ENCODE data around the gene RNGTT.
"Not testable (repeated sequence)": the region's sequence is repeated elsewhere in the genome, so short reads cannot be mapped to it uniquely, and the experiment has no call there.

Gene RNGTT

GRCh38 chr6:88835210-88835609 lies 128.2 kb downstream of the RNGTT start:
- in situ Hi-C loops (cut with MboI; ENCODE audit: low pct_unique_long_range_greater_than_20kb, low sequenced_read_pairs), result no loop called here
- no peak for DNase-seq

GRCh38 chr6:88833071-88833470 lies 130.3 kb downstream of the RNGTT start:
- DNase-seq; in situ Hi-C loops (cut with MboI; ENCODE audit: low pct_unique_long_range_greater_than_20kb, low sequenced_read_pairs): not testable (repeated sequence)

- DNase-seq; in situ Hi-C loops (cut with MboI; ENCODE audit: low pct_unique_long_range_greater_than_20kb, low sequenced_read_pairs): not testable (repeated sequence)
Observed at GRCh38 chr6:88827599-88827998, 135.8 kb downstream of the RNGTT start.

- in situ Hi-C loops (cut with MboI; ENCODE audit: low pct_unique_long_range_greater_than_20kb, low sequenced_read_pairs), result no loop called here
Observed at GRCh38 chr6:88825856-88826255, 137.6 kb downstream of the RNGTT start.

GRCh38 chr6:88823998-88824397 lies 139.4 kb downstream of the RNGTT start:
- DNase-seq, result no peak
- in situ Hi-C loops (cut with MboI; ENCODE audit: low pct_unique_long_range_greater_than_20kb, low sequenced_read_pairs), result no loop called here

More at GRCh38 chr6:88825856-88826255, 137.6 kb downstream of the RNGTT start:
- peak; percentile 27 for DNase-seq

- no peak for DNase-seq
- in situ Hi-C loops (cut with MboI; ENCODE audit: low pct_unique_long_range_greater_than_20kb, low sequenced_read_pairs), result no loop called here
Observed at GRCh38 chr6:88815491-88815890, 147.9 kb downstream of the RNGTT start.

GRCh38 chr6:88814909-88815308 lies 148.5 kb downstream of the RNGTT start:
- in situ Hi-C loops (cut with MboI; ENCODE audit: low pct_unique_long_range_greater_than_20kb, low sequenced_read_pairs), result no loop called here
- no peak for DNase-seq

- in situ Hi-C loops (cut with MboI; ENCODE audit: low pct_unique_long_range_greater_than_20kb, low sequenced_read_pairs), result no loop called here
- DNase-seq, result no peak
Observed at GRCh38 chr6:88813045-88813444, 150.4 kb downstream of the RNGTT start.

- DNase-seq, result no peak
- in situ Hi-C loops (cut with MboI; ENCODE audit: low pct_unique_long_range_greater_than_20kb, low sequenced_read_pairs), result no loop called here
Observed at GRCh38 chr6:88810701-88811100, 152.7 kb downstream of the RNGTT start.

- DNase-seq, result no peak
- in situ Hi-C loops (cut with MboI; ENCODE audit: low pct_unique_long_range_greater_than_20kb, low sequenced_read_pairs), result no loop called here
Observed at GRCh38 chr6:88810089-88810488, 153.3 kb downstream of the RNGTT start.

- in situ Hi-C loops (cut with MboI; ENCODE audit: low pct_unique_long_range_greater_than_20kb, low sequenced_read_pairs), result no loop called here
- no peak for DNase-seq
Observed at GRCh38 chr6:88808381-88808780, 155.0 kb downstream of the RNGTT start.

GRCh38 chr6:88807622-88808021 lies 155.8 kb downstream of the RNGTT start:
- no peak for DNase-seq

GRCh38 chr6:88806728-88807127 lies 156.7 kb downstream of the RNGTT start:
- in situ Hi-C loops (cut with MboI; ENCODE audit: low pct_unique_long_range_greater_than_20kb, low sequenced_read_pairs), result no loop called here
- DNase-seq, result no peak

More at GRCh38 chr6:88807622-88808021, 155.8 kb downstream of the RNGTT start:
- in situ Hi-C loops (cut with MboI; ENCODE audit: low pct_unique_long_range_greater_than_20kb, low sequenced_read_pairs), result no loop called here

- in situ Hi-C loops (cut with MboI; ENCODE audit: low pct_unique_long_range_greater_than_20kb, low sequenced_read_pairs), result no loop called here
Observed at GRCh38 chr6:88804701-88805100, 158.7 kb downstream of the RNGTT start.

GRCh38 chr6:88785478-88785877 lies 177.9 kb downstream of the RNGTT start:
- in situ Hi-C loops (cut with MboI; ENCODE audit: low pct_unique_long_range_greater_than_20kb, low sequenced_read_pairs), result no loop called here
- DNase-seq, result no peak

More at GRCh38 chr6:88804701-88805100, 158.7 kb downstream of the RNGTT start:
- DNase-seq, result no peak

- DNase-seq, result peak; percentile 76
- in situ Hi-C loops (cut with MboI; ENCODE audit: low pct_unique_long_range_greater_than_20kb, low sequenced_read_pairs), result no loop called here
Observed at GRCh38 chr6:88780714-88781389, 182.6 kb downstream of the RNGTT start.

GRCh38 chr6:88775866-88776571 lies 187.4 kb downstream of the RNGTT start:
- in situ Hi-C loops (cut with MboI; ENCODE audit: low pct_unique_long_range_greater_than_20kb, low sequenced_read_pairs), result no loop called here
- no peak for DNase-seq

GRCh38 chr6:88768114-88768513 lies 195.3 kb downstream of the RNGTT start:
- in situ Hi-C loops (cut with MboI; ENCODE audit: low pct_unique_long_range_greater_than_20kb, low sequenced_read_pairs); DNase-seq: not testable (repeated sequence)

GRCh38 chr6:88764081-88764480 lies 199.3 kb downstream of the RNGTT start:
- in situ Hi-C loops (cut with MboI; ENCODE audit: low pct_unique_long_range_greater_than_20kb, low sequenced_read_pairs), result no loop called here
- DNase-seq, result no peak

GRCh38 chr6:88763160-88763559 lies 200.3 kb downstream of the RNGTT start:
- peak; percentile 20 for DNase-seq

More at GRCh38 chr6:88763160-88763559, 200.3 kb downstream of the RNGTT start:
- in situ Hi-C loops (cut with MboI; ENCODE audit: low pct_unique_long_range_greater_than_20kb, low sequenced_read_pairs), result no loop called here

Data from KBM-7 (cell line).